GM19351 (cell line): ENCODE data around the gene AKR1B15.
"Not testable (repeated sequence)": the region's sequence is repeated elsewhere in the genome, so short reads cannot be mapped to it uniquely, and the experiment has no call there.

ENCODE experiments used
- ATAC-seq: cut with Tn5 transposase; IDR thresholded peaks from one replicate; pipeline ENCODE4 v1.9.1; 2021; ENCODE audit warnings: mild to moderate bottlenecking, moderate library complexity; ENCODE audit not compliant: unreplicated experiment

AKR1B15 gene

GRCh38 chr7:134532180-134532953 is 16.5 kb upstream of the AKR1B15 start:
- no peak for ATAC-seq

- ATAC-seq = no peak
Measured at GRCh38 chr7:134532954-134533218, 16.0 kb upstream of the AKR1B15 start.

- no peak for ATAC-seq
Measured at GRCh38 chr7:134533288-134533771, 15.6 kb upstream of the AKR1B15 start.

- ATAC-seq = no peak
Measured at GRCh38 chr7:134534633-134535032, 14.3 kb upstream of the AKR1B15 start.

GRCh38 chr7:134535272-134535918 is 13.5 kb upstream of the AKR1B15 start:
- ATAC-seq = no peak

GRCh38 chr7:134535919-134536299 is 13.0 kb upstream of the AKR1B15 start:
- ATAC-seq = no peak

- not testable (repeated sequence) for ATAC-seq
Measured at GRCh38 chr7:134536558-134536957, 12.4 kb upstream of the AKR1B15 start.

- not testable (repeated sequence) for ATAC-seq
Measured at GRCh38 chr7:134537273-134537781, 11.6 kb upstream of the AKR1B15 start.

- no peak for ATAC-seq
Measured at GRCh38 chr7:134539380-134540004, 9.4 kb upstream of the AKR1B15 start.

- not testable (repeated sequence) for ATAC-seq
Measured at GRCh38 chr7:134541501-134542194, 7.3 kb upstream of the AKR1B15 start.

GRCh38 chr7:134542195-134542771 is 6.6 kb upstream of the AKR1B15 start:
- no peak for ATAC-seq

- ATAC-seq = no peak
Measured at GRCh38 chr7:134545380-134545779, 3.5 kb upstream of the AKR1B15 start.

GRCh38 chr7:134545918-134546317 is 3.0 kb upstream of the AKR1B15 start:
- ATAC-seq = no peak

GRCh38 chr7:134546955-134547354 is 2.0 kb upstream of the AKR1B15 start:
- ATAC-seq = no peak

GRCh38 chr7:134547397-134548054 is 1.4 kb upstream of the AKR1B15 start:
- ATAC-seq = peak; percentile 82

- no peak for ATAC-seq
Measured at GRCh38 chr7:134549366-134549765, 456 bp downstream of the AKR1B15 start.

- no peak for ATAC-seq
Measured at GRCh38 chr7:134552105-134552504, 3.2 kb downstream of the AKR1B15 start.

- ATAC-seq = peak; percentile 58
Measured at GRCh38 chr7:134553976-134554375, 5.1 kb downstream of the AKR1B15 start.

GRCh38 chr7:134554417-134554966 is 5.6 kb downstream of the AKR1B15 start:
- ATAC-seq = no peak

- ATAC-seq = no peak
Measured at GRCh38 chr7:134557391-134557790, 8.5 kb downstream of the AKR1B15 start.
